IMR-90 (cell line): ENCODE measurements around the gene FAM47E. TPM values are rescaled to one million over a fixed set of nuclear protein-coding genes. Genes with fewer than 3 reads are reported as not detected.

Source experiments
- ATAC-seq: fragments of 200-7000 bp; cut with Tn5 transposase; 2 replicates; pipeline ENCODE4 v1.9.1; 2020; ENCODE audit warnings: low read depth, mild to moderate bottlenecking, moderate library complexity
- BruUV-seq: library from RNA; stranded (reverse); fragments of 400-500 nt; replicated peaks from 2 replicates; lab custom pipeline; 2021; lab: Mats Ljungman, UMichigan
- CTCF ChIA-PET: fragments of 300-600 bp; formaldehyde crosslinking; extraction: SDS; loops from one replicate; lab custom pipeline; 2021; ENCODE audit warnings: antibody characterized with exemption; lab: Yijun Ruan, JAX
- POLR2A ChIA-PET: fragments of 300-600 bp; sonication (Branson Sonifier 250); formaldehyde crosslinking; loops from one replicate; lab custom pipeline; 2022; ENCODE audit warnings: antibody characterized with exemption; ENCODE audit not compliant: unreplicated experiment; lab: Charles Lee
- DNase-seq: peaks from one replicate; pipeline ENCODE4 v3.0.0; 2013
- H2AFZ ChIP-seq: replicated peaks from 2 replicates; pipeline ENCODE3; 2013; ENCODE audit warnings: low read length, mild to moderate bottlenecking; ENCODE audit not compliant: poor library complexity
- H2AK5ac ChIP-seq: 2 replicates; pipeline ENCODE4 v1.6.1; 2013; ENCODE audit warnings: low read depth, low read length, inconsistent platforms
- H2AK9ac ChIP-seq: replicated peaks from 2 replicates; pipeline ENCODE3; 2013; ENCODE audit warnings: mild to moderate bottlenecking, low read depth, low read length, moderate library complexity; ENCODE audit not compliant: poor library complexity
- H2BK120ac ChIP-seq: 2 replicates; pipeline ENCODE4 v1.6.1; 2013; ENCODE audit warnings: low read depth, low read length, inconsistent platforms
- H2BK15ac ChIP-seq: 3 replicates; pipeline ENCODE4 v1.6.1; 2013; ENCODE audit warnings: low read depth, low read length, inconsistent platforms
- H2BK20ac ChIP-seq: 2 replicates; pipeline ENCODE4 v1.6.1; 2013; ENCODE audit warnings: low read depth, mild to moderate bottlenecking, inconsistent platforms, low read length, moderate library complexity
- H2BK5ac ChIP-seq: 2 replicates; pipeline ENCODE4 v1.6.1; 2013; ENCODE audit warnings: mild to moderate bottlenecking, low read depth, low read length, inconsistent platforms; ENCODE audit not compliant: poor library complexity, severe bottlenecking
- H3K14ac ChIP-seq: replicated peaks from 2 replicates; pipeline ENCODE4 v1.6.1; 2013; ENCODE audit warnings: low read depth, low read length, inconsistent platforms
- H3K18ac ChIP-seq: 2 replicates; pipeline ENCODE4 v1.6.1; 2013; ENCODE audit warnings: low read depth, low read length, control low read depth
- H3K23ac ChIP-seq: 2 replicates; pipeline ENCODE4 v1.6.1; 2013; ENCODE audit warnings: low read depth, low read length, inconsistent platforms
- H3K27ac ChIP-seq: 2 replicates; pipeline ENCODE4 v1.5.1; 2013; ENCODE audit warnings: mild to moderate bottlenecking, control low read depth, low read length; ENCODE audit not compliant: insufficient read depth
- H3K27me3 ChIP-seq: 2 replicates; pipeline ENCODE4 v1.6.1; 2013; ENCODE audit warnings: low read length; ENCODE audit not compliant: control insufficient read depth, insufficient read depth
- H3K36me3 ChIP-seq: 2 replicates; pipeline ENCODE4 v1.6.1; 2013; ENCODE audit warnings: low read length, mixed read lengths; ENCODE audit not compliant: control insufficient read depth, insufficient read depth
- H3K4ac ChIP-seq: 2 replicates; pipeline ENCODE4 v1.6.1; 2013; ENCODE audit warnings: low read depth, low read length, inconsistent platforms
- H3K4me1 ChIP-seq: 2 replicates; pipeline ENCODE4 v1.6.1; 2013; ENCODE audit warnings: low read length, mixed read lengths; ENCODE audit not compliant: control insufficient read depth, insufficient read depth
- H3K4me2 ChIP-seq: 2 replicates; pipeline ENCODE4 v1.6.1; 2013; ENCODE audit warnings: low read depth, mild to moderate bottlenecking, control low read depth, low read length, moderate library complexity
- H3K4me3 ChIP-seq: 2 replicates; pipeline ENCODE4 v1.5.1; 2013; ENCODE audit warnings: low read depth, mild to moderate bottlenecking, control low read depth, low read length, moderate library complexity; ENCODE audit not compliant: insufficient read depth
- H3K56ac ChIP-seq: 2 replicates; pipeline ENCODE4 v1.6.1; 2013; ENCODE audit warnings: low read length, inconsistent platforms; ENCODE audit not compliant: insufficient read depth; ENCODE audit errors: extremely low read depth
- H3K79me1 ChIP-seq, 2 experiments: 2 replicates each; pipeline ENCODE4 v1.6.1; 2013; ENCODE audit warnings: low read length in 2 of 2, inconsistent platforms in 1 of 2, low read depth in 1 of 2
- H3K9ac ChIP-seq: 2 replicates; pipeline ENCODE4 v1.6.1; 2013; ENCODE audit warnings: low read depth, low read length, control low read depth
- H3K9me1 ChIP-seq: 2 replicates; pipeline ENCODE4 v1.6.1; 2013; ENCODE audit warnings: low read length, inconsistent platforms; ENCODE audit not compliant: insufficient read depth
- H3K9me3 ChIP-seq: 2 replicates; pipeline ENCODE4 v1.6.1; 2013; ENCODE audit warnings: low read length; ENCODE audit not compliant: control insufficient read depth, insufficient read depth
- H4K20me1 ChIP-seq: 2 replicates; pipeline ENCODE4 v1.6.1; 2013; ENCODE audit warnings: low read length, inconsistent platforms; ENCODE audit not compliant: insufficient read depth
- H4K5ac ChIP-seq: 2 replicates; pipeline ENCODE4 v1.6.1; 2013; ENCODE audit warnings: mild to moderate bottlenecking, low read depth, low read length, control low read depth
- H4K8ac ChIP-seq, 2 experiments: 2 replicates each; pipeline ENCODE4 v1.6.1; 2013; ENCODE audit warnings: low read depth in 2 of 2, low read length in 2 of 2, control low read depth in 1 of 2, inconsistent platforms in 1 of 2
- H4K91ac ChIP-seq: 2 replicates; pipeline ENCODE4 v1.6.1; 2013; ENCODE audit warnings: low read depth, low read length, inconsistent platforms; ENCODE audit not compliant: insufficient read depth
- BHLHE40 ChIP-seq: fragments of 150-350 bp; IDR thresholded peaks from 2 replicates; pipeline ENCODE4 v1.6.1; 2016; ENCODE audit warnings: mild to moderate bottlenecking, low read depth, low read length
- CEBPB ChIP-seq: IDR thresholded peaks from 2 replicates; pipeline ENCODE4 v1.6.1; 2012; ENCODE audit warnings: low read depth, low read length, improper control_type of control experiment
- CHD1 ChIP-seq: IDR thresholded peaks from 2 replicates; pipeline ENCODE4 v1.6.1; 2012; ENCODE audit warnings: low read depth, low read length, improper control_type of control experiment
- CTCF ChIP-seq: conservative IDR thresholded peaks from 2 replicates; pipeline ENCODE4 v1.5.1; 2012; ENCODE audit warnings: mild to moderate bottlenecking, low read depth, low read length, improper control_type of control experiment
- FOS ChIP-seq: fragments of 150-350 bp; IDR thresholded peaks from 2 replicates; pipeline ENCODE4 v1.6.1; 2016; ENCODE audit warnings: low read depth, low read length
- MAFK ChIP-seq: IDR thresholded peaks from 2 replicates; pipeline ENCODE4 v1.6.1; 2012; ENCODE audit warnings: low read depth, low read length, improper control_type of control experiment
- MAZ ChIP-seq: IDR thresholded peaks from 2 replicates; pipeline ENCODE4 v1.6.1; 2012; ENCODE audit warnings: low read depth, mild to moderate bottlenecking, low read length, improper control_type of control experiment, moderate library complexity, borderline replicate concordance
- MXI1 ChIP-seq: IDR thresholded peaks from 2 replicates; pipeline ENCODE4 v1.6.1; 2012; ENCODE audit warnings: low read depth, mild to moderate bottlenecking, low read length, moderate library complexity, borderline replicate concordance
- NFE2L2 ChIP-seq: fragments of 150-350 bp; IDR thresholded peaks from 2 replicates; pipeline ENCODE4 v1.6.1; 2016; ENCODE audit warnings: low read depth, mild to moderate bottlenecking, low read length
- POLR2A ChIP-seq: IDR thresholded peaks from 2 replicates; pipeline ENCODE4 v1.6.1; 2012; ENCODE audit warnings: mild to moderate bottlenecking, low read depth, low read length
- RAD21 ChIP-seq: IDR thresholded peaks from 2 replicates; pipeline ENCODE4 v1.6.1; 2012; ENCODE audit warnings: low read length, improper control_type of control experiment
- RCOR1 ChIP-seq: IDR thresholded peaks from 2 replicates; pipeline ENCODE4 v1.6.1; 2012; ENCODE audit warnings: mild to moderate bottlenecking, low read length, improper control_type of control experiment; ENCODE audit not compliant: insufficient replicate concordance
- RFX5 ChIP-seq: IDR thresholded peaks from 2 replicates; pipeline ENCODE4 v1.8.0; 2012; ENCODE audit warnings: low read depth, mild to moderate bottlenecking, low read length, moderate library complexity
- SMC3 ChIP-seq: fragments of 150-350 bp; IDR thresholded peaks from 2 replicates; pipeline ENCODE4 v1.6.1; 2016; ENCODE audit warnings: low read depth, mild to moderate bottlenecking, antibody characterized with exemption, low read length, moderate library complexity
- USF2 ChIP-seq: fragments of 150-350 bp; IDR thresholded peaks from 2 replicates; pipeline ENCODE4 v1.6.1; 2017; ENCODE audit warnings: mild to moderate bottlenecking, antibody characterized with exemption, low read length, low read depth
- WGBS, 2 experiments: methylation state at CpG; one replicate each; pipeline versions ENCODE4 v1.1.5 to v1.1.7; 2013; ENCODE audit warnings: missing lambda C conversion rate in 2 of 2; ENCODE audit not compliant: insufficient read length in 1 of 2; ENCODE audit errors: extremely low coverage in 2 of 2; 5-methylcytosine and 5-hydroxymethylcytosine counted together
- dilution Hi-C: fragments of 300-500 bp; cut with HindIII; formaldehyde crosslinking; loops from one replicate; pipeline ENCODE4 v1.14.3; 2018; ENCODE audit warnings: low sequenced_read_pairs; ENCODE audit not compliant: unreplicated experiment
- in situ Hi-C: fragments of 300-500 bp; cut with MboI; formaldehyde crosslinking; loops from 3 replicates; pipeline ENCODE4 v1.14.3; 2019; ENCODE audit warnings: low sequenced_read_pairs, inconsistent platforms, mixed read lengths
- intact Hi-C: fragments of 100-400 bp; cut with micrococcal nuclease; formaldehyde crosslinking; loops from 2 replicates; pipeline ENCODE4 v1.10.0; 2022
- polyA plus RNA-seq, 3 experiments: library from polyadenylated mRNA; depleted of rRNA; stranded (reverse); fragments of >200 nt; gene quantifications; 2 replicates each; pipeline ENCODE4 v1.2.3, GENCODE V29; 2012; ENCODE audit warnings: low replicate concordance in 1 of 3
- total RNA-seq: library from RNA; depleted of rRNA; stranded (reverse); fragments of >200 nt; gene quantifications from 2 replicates; pipeline ENCODE4 v1.2.3, GENCODE V29; 2012
- TF ChIP-seq, protein P1 (sequence below): fragments of 150-350 bp; IDR thresholded peaks from 2 replicates; pipeline ENCODE4 v1.6.1; 2016; ENCODE audit warnings: low read depth, mild to moderate bottlenecking, low read length, moderate library complexity, borderline replicate concordance

FAM47E gene
- total and polyA plus RNA-seq, 2 of the 4 experiments (the other 2 are of a cell fraction) = 0.05 TPM; not detected in 1

DNA sequence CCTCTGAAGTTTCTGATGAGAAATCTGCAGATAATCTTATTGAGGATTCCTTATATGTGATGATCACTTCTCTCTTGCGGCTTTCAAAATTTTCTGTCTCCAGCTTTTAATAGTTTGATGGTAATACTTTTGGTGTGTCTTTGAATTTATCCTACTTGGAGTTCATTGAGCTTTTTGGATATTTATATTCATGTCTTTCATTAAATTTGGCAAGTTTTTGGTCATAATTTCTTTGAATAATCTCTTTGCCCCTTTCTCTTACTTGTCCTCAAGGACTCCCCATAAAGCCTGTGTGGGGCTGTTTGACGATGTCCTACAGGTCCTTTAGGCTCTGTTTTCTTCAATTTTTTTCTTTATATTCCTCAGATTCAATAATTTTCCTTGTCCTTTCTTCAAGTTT is 11.3 kb upstream of the FAM47E start:
- no TSS peak for BruUV-seq
- H3K9me1 ChIP-seq = no peaks in the 10 kb centered on the region
- H4K5ac ChIP-seq = no peak overlapping the region
- TF ChIP-seq BHLHE40 = no peak
- no peak for TF ChIP-seq POLR2A
- TF ChIP-seq FOS = no peak
- TF ChIP-seq MAZ = no peak
- no peak for TF ChIP-seq CHD1
- TF ChIP-seq, protein P1, sequence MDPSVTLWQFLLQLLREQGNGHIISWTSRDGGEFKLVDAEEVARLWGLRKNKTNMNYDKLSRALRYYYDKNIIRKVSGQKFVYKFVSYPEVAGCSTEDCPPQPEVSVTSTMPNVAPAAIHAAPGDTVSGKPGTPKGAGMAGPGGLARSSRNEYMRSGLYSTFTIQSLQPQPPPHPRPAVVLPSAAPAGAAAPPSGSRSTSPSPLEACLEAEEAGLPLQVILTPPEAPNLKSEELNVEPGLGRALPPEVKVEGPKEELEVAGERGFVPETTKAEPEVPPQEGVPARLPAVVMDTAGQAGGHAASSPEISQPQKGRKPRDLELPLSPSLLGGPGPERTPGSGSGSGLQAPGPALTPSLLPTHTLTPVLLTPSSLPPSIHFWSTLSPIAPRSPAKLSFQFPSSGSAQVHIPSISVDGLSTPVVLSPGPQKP = no peak
- TF ChIP-seq CEBPB = no peak
- no peak for TF ChIP-seq RFX5
- no peak for TF ChIP-seq USF2
- no peak for TF ChIP-seq SMC3
- TF ChIP-seq RAD21 = no peak
- no peak for TF ChIP-seq NFE2L2
- no peak for TF ChIP-seq RCOR1
- TF ChIP-seq MXI1 = no peak
- no peak for TF ChIP-seq MAFK
- no peak for TF ChIP-seq CTCF
- dilution Hi-C loops (no loop called here), in situ Hi-C loops (no loop called here), intact Hi-C loops (no loop called here)
- H4K91ac ChIP-seq = no peak overlapping the region
- H4K20me1 ChIP-seq = no peaks in the 10 kb centered on the region
- CTCF ChIA-PET = interaction anchor here (1.2 kb wide), 1 partner anchor 9 kb away, joined by 3 read pairs; no protein-coding TSS in a partner anchor
- no peak overlapping the region for H2BK5ac ChIP-seq
- H3K36me3 ChIP-seq = no peaks in the 10 kb centered on the region
- ATAC-seq = no peak
- no peak overlapping the region for H3K4me2 ChIP-seq
- H2BK120ac ChIP-seq = no peak overlapping the region
- no peak overlapping the region for H3K56ac ChIP-seq
- no peak overlapping the region for H3K4ac ChIP-seq
- DNase-seq = no peak
- H2AK5ac ChIP-seq = no peak overlapping the region
- H3K4me1 ChIP-seq = no peaks in the 10 kb centered on the region
- H2BK15ac ChIP-seq = no peak overlapping the region
- H4K8ac ChIP-seq = no peak overlapping the region
- no peak overlapping the region for H3K14ac ChIP-seq
- POLR2A ChIA-PET = no interaction called here
- no peak overlapping the region for H2AK9ac ChIP-seq
- no peak overlapping the region for H2BK20ac ChIP-seq
- no peak overlapping the region for H3K18ac ChIP-seq
- no peaks in the 10 kb centered on the region for H3K79me1 ChIP-seq
- H3K27me3 ChIP-seq = peaks cover 11% of the 10 kb centered on the region
- H3K23ac ChIP-seq = no peak overlapping the region
- H2AFZ ChIP-seq = no peak overlapping the region
- no peak overlapping the region for H3K4me3 ChIP-seq
- no peaks in the 10 kb centered on the region; the same call in none of the 2 replicates for H3K9me3 ChIP-seq
- no peak overlapping the region for H3K9ac ChIP-seq
- no peak overlapping the region for H3K27ac ChIP-seq
- WGBS, 2 experiments = no CpG with 5 or more reads among the region's 2 CpGs
